ENCODE data around the gene PPP1R3E. TPM values are rescaled to one million over a fixed set of nuclear protein-coding genes. Genes with fewer than 3 reads are reported as not detected.
A peak's percentile ranks its signal among the peaks of the same experiment; 100 is the strongest.

PPP1R3E gene
- total RNA-seq, 2 donors from 2014 or later = 7.6 to 12.6 TPM

DNA sequence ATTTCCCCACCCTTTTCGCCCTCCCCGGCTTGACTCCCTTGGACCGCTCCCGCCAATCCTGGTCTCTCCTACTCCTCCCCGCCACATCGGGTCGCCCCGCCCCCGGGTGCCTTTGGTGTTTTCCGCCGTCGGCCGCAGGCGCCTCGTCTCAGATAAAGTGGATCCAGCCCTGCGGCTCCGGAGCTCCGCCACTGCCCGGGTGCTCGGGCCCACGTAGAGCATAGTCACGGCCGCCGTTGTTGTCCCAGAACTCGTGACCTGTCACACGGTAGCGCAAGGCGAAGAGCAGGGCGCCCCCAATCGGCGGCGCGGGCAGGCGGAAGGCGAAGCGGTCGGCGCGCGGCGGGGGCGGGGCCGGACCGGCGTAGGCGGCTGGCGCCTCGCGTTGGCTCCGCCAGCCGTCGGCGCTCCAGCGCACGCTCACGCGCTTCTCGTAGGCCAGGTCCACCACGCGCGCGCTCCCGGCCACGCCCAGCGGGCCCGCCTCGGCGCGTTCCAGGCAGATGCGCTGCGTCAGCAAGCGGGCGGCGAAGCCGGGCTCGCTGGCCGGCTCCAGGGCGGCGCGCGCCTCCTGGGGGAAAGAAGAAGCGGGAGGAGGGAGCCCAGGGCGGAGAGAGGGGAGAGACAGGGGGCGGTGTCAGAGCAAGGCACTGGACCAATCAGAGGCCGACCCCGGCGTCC is 1.2 kb downstream of the PPP1R3E start:
- H3K4me3 ChIP-seq = peak overlapping the region; percentile 70
- H3K27ac ChIP-seq = peak overlapping the region; percentile 97
- TF ChIP-seq, protein P1, sequence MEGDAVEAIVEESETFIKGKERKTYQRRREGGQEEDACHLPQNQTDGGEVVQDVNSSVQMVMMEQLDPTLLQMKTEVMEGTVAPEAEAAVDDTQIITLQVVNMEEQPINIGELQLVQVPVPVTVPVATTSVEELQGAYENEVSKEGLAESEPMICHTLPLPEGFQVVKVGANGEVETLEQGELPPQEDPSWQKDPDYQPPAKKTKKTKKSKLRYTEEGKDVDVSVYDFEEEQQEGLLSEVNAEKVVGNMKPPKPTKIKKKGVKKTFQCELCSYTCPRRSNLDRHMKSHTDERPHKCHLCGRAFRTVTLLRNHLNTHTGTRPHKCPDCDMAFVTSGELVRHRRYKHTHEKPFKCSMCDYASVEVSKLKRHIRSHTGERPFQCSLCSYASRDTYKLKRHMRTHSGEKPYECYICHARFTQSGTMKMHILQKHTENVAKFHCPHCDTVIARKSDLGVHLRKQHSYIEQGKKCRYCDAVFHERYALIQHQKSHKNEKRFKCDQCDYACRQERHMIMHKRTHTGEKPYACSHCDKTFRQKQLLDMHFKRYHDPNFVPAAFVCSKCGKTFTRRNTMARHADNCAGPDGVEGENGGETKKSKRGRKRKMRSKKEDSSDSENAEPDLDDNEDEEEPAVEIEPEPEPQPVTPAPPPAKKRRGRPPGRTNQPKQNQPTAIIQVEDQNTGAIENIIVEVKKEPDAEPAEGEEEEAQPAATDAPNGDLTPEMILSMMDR (IDR thresholded peaks at IDR 0.05) = peak; percentile 58
- intact Hi-C loops (cut with DNase I) = no loop called here
- no peaks in the 10 kb centered on the region for H3K9me3 ChIP-seq
- H3K4me1 ChIP-seq = no peaks in the 10 kb centered on the region
- peak; percentile 96 for DNase-seq
- peak overlapping the region; percentile 74 to 95 for H3K9ac ChIP-seq (ENCODE audit: low read depth in 2 of 2, low read length in 2 of 2)
- no peaks in the 10 kb centered on the region for H3K36me3 ChIP-seq
- no peaks in the 10 kb centered on the region for H3K27me3 ChIP-seq

DNA sequence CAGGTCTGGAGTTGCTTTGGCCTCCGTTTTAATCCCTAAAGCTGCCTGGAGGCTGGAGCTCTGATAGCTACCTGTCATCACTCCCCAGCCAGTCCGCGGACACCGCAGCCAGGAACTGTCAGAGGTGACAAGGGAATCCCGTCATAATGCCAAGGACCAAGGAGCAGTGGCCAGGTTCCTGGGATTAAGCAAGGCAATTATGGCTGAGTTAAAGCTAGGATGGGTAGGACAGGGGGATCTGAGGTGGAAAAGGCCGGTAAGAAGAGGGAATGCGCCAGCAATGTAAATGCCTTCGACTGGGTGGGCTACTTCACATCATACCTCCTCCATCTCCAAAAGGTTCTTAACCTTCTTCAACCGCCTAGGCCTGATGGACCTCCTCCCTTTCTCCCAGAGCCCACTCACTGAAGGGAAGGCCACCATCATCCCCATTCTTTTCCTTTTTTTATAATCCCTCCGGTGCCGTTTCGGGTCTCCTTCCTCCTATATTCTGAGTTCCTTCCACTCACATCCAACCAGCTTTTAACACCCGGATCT is 1.9 kb downstream of the PPP1R3E start:
- no peaks in the 10 kb centered on the region for H3K4me1 ChIP-seq
- DNase-seq = peak; percentile 65
- peak overlapping the region; percentile 37 for H3K4me3 ChIP-seq
- TF ChIP-seq, protein P1 (IDR thresholded peaks at IDR 0.05) = no peak
- peak overlapping the region; percentile 97 for H3K27ac ChIP-seq
- intact Hi-C loops (cut with DNase I) = no loop called here
- no peaks in the 10 kb centered on the region for H3K36me3 ChIP-seq
- no peaks in the 10 kb centered on the region for H3K27me3 ChIP-seq
- no peaks in the 10 kb centered on the region for H3K9me3 ChIP-seq
- H3K9ac ChIP-seq (ENCODE audit: low read depth in 2 of 2, low read length in 2 of 2) = peak overlapping the region; percentile 31 to 100

DNA sequence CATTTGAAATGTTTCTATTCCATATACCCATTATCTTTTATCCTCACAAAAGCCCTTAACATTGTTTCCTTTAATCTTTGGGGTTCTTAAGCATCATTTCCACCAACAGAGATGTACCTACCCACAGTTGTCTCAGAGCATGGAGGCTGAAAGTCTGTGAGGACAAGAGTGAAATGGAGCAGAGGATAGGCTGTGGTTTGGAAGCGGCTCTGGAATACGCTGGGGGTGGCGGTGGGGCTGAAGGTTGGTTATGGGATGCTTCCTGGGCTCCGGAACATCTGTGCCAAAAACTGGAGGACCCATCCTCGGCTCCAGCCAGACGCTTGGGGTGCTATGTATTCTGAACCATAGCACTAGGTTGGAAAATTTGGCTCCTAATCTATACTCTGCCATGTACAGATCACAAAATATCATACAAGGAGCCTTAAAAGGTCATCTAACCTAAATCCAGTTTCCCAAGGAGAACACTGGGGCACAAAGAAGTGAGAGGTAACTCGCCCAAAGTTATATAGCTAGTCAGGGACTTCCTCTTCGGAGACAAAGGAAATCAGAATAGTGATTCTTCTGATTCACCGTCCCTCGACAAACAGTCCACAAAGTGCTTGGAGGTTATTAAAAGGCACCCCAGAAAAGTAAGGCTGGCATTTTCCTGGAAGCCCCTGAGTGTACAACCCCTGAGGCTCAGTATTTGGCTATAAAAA is 2.5 kb downstream of the PPP1R3E start:
- Histone ChIP-seq H3K27me3 (no peaks in the 10 kb centered on the region), H3K4me3 (peak overlapping the region; percentile 37), H3K9ac (ENCODE audit: low read depth in 2 of 2, low read length in 2 of 2) (peak overlapping the region; percentile 31 to 100), H3K9me3 (no peaks in the 10 kb centered on the region), H3K4me1 (peaks cover 2% of the 10 kb centered on the region), H3K27ac (peak overlapping the region; percentile 97), H3K36me3 (no peaks in the 10 kb centered on the region)
- peak; percentile 27 for DNase-seq
- TF ChIP-seq, protein P1 (IDR thresholded peaks at IDR 0.05) = no peak
- intact Hi-C loops (cut with DNase I) = loop anchor here (10.0 kb wide), 1 partner anchor 175 kb away; no protein-coding TSS in a partner anchor

DNA sequence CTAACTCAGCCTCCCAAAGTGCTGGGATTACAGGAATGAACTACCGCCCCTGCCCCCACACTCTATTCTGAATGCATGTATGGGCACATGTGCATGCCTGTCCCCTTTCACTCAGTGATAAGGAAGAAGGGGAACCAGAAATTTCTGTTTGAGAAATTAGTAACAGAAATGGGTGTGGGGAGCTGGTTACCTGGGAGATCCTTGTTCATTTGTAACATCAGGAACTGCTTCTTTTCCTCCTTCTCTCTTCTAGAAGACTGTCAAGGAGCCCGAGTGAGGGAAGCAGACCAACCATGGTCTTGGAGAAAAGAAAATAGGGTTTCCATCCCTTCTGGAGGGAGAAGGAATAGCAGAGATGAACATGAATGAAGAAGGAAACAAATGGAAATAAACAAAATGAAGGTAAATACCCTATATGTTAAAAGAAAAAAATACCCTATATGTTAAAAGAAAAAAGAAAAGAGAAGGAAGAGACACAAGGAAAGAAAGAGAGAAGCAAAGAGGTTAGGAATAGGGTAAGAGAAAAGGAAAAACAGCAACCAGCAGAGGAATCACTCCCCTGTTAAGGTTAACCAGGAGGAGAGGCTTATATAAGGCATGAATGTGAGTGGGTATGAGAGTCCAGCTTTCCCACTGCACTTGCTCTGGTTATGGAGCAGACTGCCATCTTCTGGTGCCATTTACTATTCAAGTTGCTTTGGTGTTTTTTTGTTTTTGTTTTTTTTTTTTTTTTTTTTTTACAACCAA is 3.3 kb downstream of the PPP1R3E start:
- Histone ChIP-seq H3K9me3 (no peaks in the 10 kb centered on the region), H3K36me3 (no peaks in the 10 kb centered on the region), H3K4me3 (no peak overlapping the region), H3K27me3 (no peaks in the 10 kb centered on the region), H3K9ac (ENCODE audit: low read depth in 2 of 2, low read length in 2 of 2) (no peak overlapping the region), H3K27ac (no peak overlapping the region), H3K4me1 (peaks cover 3% of the 10 kb centered on the region)
- intact Hi-C loops (cut with DNase I) = loop anchor here (10.0 kb wide), 1 partner anchor 175 kb away; no protein-coding TSS in a partner anchor
- TF ChIP-seq, protein P1 (IDR thresholded peaks at IDR 0.05) = no peak
- DNase-seq = no peak
